RWPE1 (cell line): ENCODE data around the gene CGNL1.

Experiments used
- CTCF ChIA-PET: fragments of 350-600 bp; sonication (Branson Sonifier 250); formaldehyde crosslinking; extraction: SDS; loops from one replicate; lab custom pipeline; 2021; lab: Yijun Ruan, JAX
- POLR2A ChIA-PET: fragments of 400-600 bp; formaldehyde crosslinking; extraction: SDS; loops from one replicate; lab custom pipeline; 2020; ENCODE audit warnings: antibody characterized with exemption; ENCODE audit not compliant: low non-redundant PET; lab: Yijun Ruan, JAX
- DNase-seq: peaks from one replicate; pipeline ENCODE4 v3.0.0; 2012; ENCODE audit warnings: low spot score
- H3K27ac ChIP-seq: fragments of 450-650 bp; 2 replicates; pipeline ENCODE4 v1.5.1; 2017
- TF ChIP-seq, protein P1 (sequence below): fragments of 450-650 bp; conservative IDR thresholded peaks from 2 replicates; pipeline ENCODE4 v1.5.1; 2017; ENCODE audit warnings: low read depth, mild to moderate bottlenecking

The CGNL1 gene

DNA sequence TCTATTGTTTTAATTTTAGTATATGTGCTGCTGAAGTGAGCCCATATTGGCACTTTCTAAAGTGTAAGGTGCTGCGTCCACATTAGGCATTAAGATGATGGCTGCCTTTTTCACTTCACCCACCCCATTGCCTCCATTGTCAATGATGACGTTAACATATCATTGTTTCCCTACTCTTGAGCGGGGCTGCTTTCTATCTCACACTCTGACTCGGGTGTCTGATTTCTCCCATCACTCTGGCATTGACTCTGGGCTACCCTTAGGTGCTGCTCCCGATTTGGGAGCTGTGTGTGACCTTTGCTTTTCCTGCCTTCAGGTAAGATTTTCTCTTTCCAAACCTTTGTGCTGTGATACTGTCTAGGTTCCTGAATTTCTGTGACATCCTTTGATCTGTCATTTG is 28.8 kb downstream of the CGNL1 start:
- CTCF ChIA-PET = no interaction called here
- DNase-seq = no peak
- TF ChIP-seq, protein P1, sequence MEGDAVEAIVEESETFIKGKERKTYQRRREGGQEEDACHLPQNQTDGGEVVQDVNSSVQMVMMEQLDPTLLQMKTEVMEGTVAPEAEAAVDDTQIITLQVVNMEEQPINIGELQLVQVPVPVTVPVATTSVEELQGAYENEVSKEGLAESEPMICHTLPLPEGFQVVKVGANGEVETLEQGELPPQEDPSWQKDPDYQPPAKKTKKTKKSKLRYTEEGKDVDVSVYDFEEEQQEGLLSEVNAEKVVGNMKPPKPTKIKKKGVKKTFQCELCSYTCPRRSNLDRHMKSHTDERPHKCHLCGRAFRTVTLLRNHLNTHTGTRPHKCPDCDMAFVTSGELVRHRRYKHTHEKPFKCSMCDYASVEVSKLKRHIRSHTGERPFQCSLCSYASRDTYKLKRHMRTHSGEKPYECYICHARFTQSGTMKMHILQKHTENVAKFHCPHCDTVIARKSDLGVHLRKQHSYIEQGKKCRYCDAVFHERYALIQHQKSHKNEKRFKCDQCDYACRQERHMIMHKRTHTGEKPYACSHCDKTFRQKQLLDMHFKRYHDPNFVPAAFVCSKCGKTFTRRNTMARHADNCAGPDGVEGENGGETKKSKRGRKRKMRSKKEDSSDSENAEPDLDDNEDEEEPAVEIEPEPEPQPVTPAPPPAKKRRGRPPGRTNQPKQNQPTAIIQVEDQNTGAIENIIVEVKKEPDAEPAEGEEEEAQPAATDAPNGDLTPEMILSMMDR = no peak
- no peak overlapping the region for H3K27ac ChIP-seq
- POLR2A ChIA-PET = no interaction called here

DNA sequence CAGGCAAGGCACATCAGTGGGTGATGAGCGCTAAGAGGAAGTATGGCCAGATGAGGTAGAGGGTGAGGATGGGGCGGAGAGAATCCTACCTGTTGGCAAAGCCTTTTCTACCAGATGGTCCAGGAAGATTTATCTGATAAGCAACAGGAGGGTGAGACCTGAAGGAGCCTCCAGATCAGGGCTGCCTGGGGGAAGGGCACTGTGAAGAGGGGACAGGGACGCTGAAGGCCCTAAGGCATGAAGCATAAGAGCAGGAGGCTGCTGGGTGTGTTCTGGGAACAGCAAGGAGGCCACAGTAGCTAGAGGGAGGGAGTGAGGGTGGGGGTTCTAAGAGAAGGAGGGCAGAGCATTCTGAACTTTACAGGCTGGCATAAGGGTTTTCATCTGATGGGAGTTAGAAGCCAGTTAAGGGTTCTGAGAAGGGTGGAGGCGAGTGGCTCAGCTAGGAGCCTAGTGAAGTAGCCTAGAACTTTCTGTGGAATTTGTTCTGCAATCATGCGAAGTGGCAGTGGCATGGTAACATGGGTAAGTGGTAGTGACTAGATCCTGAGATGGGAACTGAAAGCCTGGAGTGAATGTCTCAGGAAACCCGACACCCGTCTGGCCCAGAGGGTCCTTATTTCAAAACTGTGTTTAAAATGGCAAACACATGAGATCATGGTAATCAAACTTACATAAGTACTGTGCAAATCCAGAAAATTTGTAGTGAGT is 29.9 kb downstream of the CGNL1 start:
- DNase-seq = no peak
- H3K27ac ChIP-seq = no peak overlapping the region
- ChIA-PET CTCF (interaction anchor here (0.6 kb wide), 1 partner anchor 515 kb away, joined by 3 read pairs; no protein-coding TSS in a partner anchor), POLR2A (no interaction called here)
- TF ChIP-seq, protein P1 = no peak

DNA sequence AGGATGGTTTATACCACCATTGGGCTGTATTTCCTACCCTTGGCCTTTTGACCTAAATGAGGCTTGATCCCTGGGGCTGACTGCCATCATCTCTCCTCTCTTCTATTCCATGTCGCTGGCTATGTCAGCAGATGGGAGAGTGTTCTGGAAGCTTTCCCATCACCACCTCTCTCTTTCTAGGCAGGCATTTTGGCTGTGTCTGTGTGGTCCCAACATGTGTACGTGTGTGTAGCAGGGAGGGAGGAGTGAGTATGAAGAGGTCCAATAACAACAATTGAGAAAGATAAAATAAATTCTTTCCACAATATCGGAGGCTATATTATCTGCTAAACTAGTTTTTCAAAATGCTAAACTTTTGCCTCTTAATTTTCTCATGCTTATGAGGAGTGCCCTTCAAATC is 34.1 kb downstream of the CGNL1 start:
- H3K27ac ChIP-seq = no peak overlapping the region
- TF ChIP-seq, protein P1 = no peak
- CTCF ChIA-PET = no interaction called here
- DNase-seq = no peak
- POLR2A ChIA-PET = no interaction called here

DNA sequence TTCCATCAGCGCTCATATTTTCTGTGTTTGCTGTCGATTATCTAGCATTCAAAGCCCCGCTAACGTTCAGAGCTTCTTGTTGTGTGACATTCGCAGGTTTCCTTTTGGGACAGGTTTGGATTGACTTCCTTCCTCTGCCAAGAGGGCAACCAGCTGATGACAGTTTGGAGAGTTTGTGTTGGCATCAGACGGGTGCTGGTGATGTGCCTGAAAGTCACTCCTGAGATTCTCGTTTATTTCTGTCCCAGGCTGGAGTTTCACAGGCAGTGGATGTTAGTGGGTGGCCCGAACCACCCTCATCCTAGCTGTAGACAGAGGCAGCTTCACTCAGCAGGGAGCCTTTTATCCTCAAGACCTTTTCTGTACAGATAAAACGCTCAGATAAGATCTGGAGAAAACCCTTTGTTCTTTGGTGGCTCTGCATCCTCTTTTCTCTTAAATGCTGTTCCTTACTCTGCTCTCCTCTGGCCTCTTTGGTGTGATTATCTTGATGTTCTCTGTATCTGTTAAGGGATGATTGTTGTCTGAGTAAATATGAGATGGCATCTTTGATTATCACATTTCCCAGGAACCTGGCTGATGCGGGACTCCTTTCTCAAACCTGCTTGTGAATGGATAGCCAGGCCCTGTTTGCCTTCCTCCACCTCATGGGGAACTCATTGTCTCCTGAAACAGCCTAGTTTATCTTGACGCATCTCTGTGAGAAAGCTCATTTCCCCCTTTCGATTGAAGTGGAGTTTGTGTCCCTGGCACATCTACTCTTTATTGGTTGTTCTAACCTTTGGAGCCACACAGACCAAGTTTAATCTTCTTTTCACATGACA is 35.9 kb downstream of the CGNL1 start:
- TF ChIP-seq, protein P1 = no peak
- ChIA-PET POLR2A (no interaction called here), CTCF (interaction anchor here (0.9 kb wide), 1 partner anchor 72 kb away, joined by 3 read pairs; no protein-coding TSS in a partner anchor)
- no peak overlapping the region for H3K27ac ChIP-seq
- DNase-seq = no peak

DNA sequence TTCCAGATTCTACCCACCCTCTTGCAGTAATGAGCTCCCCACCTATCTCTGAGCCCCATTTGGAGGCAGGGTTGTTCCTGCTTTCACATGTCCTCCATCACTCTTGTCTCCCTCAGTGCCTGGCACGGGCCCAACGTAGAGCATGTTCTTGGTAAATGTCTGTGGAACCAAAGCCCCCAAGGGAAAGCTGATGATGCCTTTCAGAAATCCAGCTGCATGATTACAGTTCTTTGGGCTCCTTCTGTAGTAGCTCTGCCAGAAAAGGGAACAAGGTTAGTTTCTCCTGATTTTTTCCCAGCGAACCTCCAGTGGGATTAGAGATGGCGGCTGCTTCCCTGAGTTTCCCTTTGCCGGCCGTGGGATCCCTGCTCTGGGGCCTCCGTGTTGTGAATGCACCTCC is 39.3 kb downstream of the CGNL1 start:
- TF ChIP-seq, protein P1 = no peak
- POLR2A ChIA-PET = no interaction called here
- H3K27ac ChIP-seq = no peak overlapping the region
- no peak for DNase-seq
- CTCF ChIA-PET = no interaction called here

DNA sequence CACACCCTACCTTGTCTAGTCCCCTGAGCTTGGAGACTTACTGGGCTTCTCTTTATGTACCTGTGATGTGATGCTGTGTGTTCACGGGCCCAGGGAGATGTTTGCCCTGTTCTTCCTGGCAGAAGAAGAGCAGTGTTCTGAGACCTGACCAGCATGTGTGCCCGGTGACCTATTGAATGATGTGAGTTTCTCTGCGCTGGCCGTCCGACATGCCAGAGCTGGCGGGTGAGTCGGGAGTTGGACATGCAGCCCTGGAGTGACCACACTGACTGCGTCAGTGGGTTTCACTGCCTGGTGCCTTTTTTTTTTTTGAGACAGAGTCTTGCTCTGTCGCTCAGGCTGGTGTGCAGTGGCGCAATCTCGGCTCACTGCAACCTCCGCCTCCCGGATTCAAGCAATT is 42.3 kb downstream of the CGNL1 start:
- no peak for DNase-seq
- TF ChIP-seq, protein P1 = no peak
- no peak overlapping the region for H3K27ac ChIP-seq
- CTCF ChIA-PET = interaction anchor here (0.5 to 0.6 kb wide), 4 partner anchors 21 to 1700 kb away, joined by 3 read pairs; no protein-coding TSS in a partner anchor
- POLR2A ChIA-PET = no interaction called here
